GM12801 (cell line): ENCODE data around the gene RACGAP1.

ENCODE experiments used
- CTCF ChIP-seq: IDR thresholded peaks from one replicate; pipeline ENCODE4 v1.5.1; 2011; ENCODE audit warnings: control low read depth; ENCODE audit not compliant: insufficient read length; ENCODE audit errors: extremely low read depth

Gene RACGAP1

GRCh38 chr12:49952391-49953055, 72.8 kb downstream of the RACGAP1 start:
- no peak for TF ChIP-seq CTCF

GRCh38 chr12:49951411-49952240, 73.7 kb downstream of the RACGAP1 start:
- TF ChIP-seq CTCF = no peak

- TF ChIP-seq CTCF = no peak
These were observed 74.7 kb downstream of the RACGAP1 start, which contains the start of gene AQP2 for GRCh38 chr12:49950273-49951251. AQP2 (plus strand) TSS chr12:49950737; CDS start chr12:49950831, 94 bp downstream.

GRCh38 chr12:49949866-49950265, 75.4 kb downstream of the RACGAP1 start:
- no peak for TF ChIP-seq CTCF

- TF ChIP-seq CTCF = no peak
These were observed 76.1 kb downstream of the RACGAP1 start for GRCh38 chr12:49948866-49949845.

GRCh38 chr12:49947593-49948226, 77.6 kb downstream of the RACGAP1 start:
- no peak for TF ChIP-seq CTCF
